Raji (cell line): ENCODE results near the gene NCCRP1.

Experiments used
- POLR2A ChIP-seq: IDR thresholded peaks from 2 replicates; pipeline ENCODE4 v1.6.1; 2011; ENCODE audit warnings: low read depth, low read length, control low read depth; ENCODE audit not compliant: insufficient read depth

Gene NCCRP1, protein sequence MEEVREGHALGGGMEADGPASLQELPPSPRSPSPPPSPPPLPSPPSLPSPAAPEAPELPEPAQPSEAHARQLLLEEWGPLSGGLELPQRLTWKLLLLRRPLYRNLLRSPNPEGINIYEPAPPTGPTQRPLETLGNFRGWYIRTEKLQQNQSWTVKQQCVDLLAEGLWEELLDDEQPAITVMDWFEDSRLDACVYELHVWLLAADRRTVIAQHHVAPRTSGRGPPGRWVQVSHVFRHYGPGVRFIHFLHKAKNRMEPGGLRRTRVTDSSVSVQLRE

DNA sequence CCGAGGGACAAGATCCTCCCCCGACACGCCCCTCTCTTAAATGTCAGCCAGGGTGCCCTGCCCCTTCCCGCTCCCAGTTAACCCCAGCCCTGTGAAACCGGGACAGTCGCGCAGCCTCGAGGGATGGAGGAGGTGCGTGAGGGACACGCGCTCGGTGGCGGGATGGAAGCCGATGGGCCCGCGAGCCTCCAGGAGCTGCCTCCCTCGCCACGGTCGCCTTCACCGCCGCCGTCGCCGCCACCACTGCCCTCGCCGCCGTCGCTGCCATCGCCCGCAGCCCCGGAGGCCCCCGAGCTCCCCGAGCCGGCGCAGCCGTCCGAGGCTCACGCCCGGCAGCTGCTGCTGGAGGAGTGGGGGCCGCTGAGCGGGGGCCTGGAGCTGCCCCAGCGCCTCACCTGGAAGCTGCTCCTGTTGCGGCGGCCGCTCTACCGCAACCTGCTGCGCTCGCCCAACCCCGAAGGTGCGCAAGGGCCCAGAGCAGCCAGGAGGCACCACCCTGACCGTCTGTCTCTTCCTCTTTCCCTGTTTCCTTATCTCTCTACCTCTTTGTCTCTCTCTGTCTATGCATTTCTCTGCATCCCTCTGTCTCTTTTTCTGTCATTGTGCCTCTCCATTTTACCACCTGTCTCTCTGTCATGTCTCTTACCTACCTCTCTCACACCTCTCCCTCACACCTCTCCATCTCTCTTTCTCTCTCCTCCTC, at the start of gene NCCRP1:
Gene NCCRP1, plus strand, starts transcription at position 105 of the 703 bp plus-strand sequence. Its CDS starts 19 bp downstream, at position 124.
- no peak for TF ChIP-seq POLR2A

DNA sequence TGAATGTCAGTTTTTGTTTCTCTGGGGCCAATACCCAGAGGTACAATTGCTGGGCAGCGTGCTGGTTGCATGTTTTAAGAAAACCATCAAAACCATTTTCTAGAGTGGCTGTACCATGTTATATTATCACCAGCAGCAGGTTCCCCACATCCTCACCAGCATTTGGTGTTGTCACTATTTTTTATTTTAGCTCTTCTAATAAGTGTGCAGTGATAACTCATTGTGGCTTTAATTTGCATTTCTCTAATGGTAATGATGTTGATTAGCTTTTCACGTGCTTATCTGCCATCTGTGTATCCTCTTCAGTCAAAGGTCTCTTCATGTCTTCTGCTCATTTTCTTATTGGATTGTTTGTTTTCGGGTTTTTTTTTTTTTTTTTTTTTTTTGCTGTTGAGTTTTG, 49.3 kb upstream of the NCCRP1 start:
- TF ChIP-seq POLR2A = no peak

DNA sequence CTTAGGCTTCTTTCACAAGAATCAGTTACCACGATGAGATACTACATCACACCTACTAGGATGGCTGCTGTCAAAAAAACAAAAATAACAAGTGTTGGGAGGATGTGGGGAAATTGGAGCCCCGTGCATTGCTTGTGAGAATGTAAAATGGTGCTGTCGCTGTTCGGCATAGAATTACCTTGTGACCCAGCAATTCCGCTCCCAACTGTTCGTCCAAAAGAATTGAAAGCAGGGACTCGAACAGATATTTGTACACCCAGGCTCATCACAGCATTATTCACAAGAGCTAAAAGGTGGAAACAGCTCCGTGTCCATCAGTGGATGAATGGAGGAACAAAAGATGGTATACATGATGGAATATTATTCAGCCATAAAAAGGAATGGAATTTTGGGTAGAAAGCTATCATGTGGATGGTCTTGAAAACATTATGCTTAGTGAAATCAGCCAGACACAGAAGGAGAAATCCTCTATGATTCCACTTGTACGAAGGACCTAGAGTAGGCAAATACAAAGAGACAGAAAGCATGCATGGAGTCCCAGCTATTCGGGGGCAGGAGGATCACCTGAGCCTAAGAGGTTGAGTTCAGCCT, 47.7 kb upstream of the NCCRP1 start:
- no peak for TF ChIP-seq POLR2A

DNA sequence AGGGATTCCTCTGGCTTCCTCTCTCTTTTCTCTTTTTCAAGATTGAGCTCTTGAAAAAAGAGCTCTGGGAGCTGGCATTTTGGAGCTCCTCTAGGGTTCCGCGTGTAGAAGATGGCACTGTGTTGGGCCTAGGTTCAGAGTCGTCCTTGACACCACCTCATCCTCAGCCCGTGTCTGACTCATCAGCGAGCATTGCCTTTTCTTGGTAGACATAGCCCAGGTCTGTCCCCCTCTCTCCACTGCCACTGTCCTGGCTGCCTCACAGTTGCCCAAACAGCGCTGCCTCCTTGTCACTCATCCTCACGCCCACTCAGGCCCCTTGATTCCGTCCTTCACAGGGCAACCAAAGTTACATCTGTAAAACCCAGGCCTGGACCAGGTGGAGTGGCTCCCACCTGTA, 46.5 kb upstream of the NCCRP1 start:
- no peak for TF ChIP-seq POLR2A

DNA sequence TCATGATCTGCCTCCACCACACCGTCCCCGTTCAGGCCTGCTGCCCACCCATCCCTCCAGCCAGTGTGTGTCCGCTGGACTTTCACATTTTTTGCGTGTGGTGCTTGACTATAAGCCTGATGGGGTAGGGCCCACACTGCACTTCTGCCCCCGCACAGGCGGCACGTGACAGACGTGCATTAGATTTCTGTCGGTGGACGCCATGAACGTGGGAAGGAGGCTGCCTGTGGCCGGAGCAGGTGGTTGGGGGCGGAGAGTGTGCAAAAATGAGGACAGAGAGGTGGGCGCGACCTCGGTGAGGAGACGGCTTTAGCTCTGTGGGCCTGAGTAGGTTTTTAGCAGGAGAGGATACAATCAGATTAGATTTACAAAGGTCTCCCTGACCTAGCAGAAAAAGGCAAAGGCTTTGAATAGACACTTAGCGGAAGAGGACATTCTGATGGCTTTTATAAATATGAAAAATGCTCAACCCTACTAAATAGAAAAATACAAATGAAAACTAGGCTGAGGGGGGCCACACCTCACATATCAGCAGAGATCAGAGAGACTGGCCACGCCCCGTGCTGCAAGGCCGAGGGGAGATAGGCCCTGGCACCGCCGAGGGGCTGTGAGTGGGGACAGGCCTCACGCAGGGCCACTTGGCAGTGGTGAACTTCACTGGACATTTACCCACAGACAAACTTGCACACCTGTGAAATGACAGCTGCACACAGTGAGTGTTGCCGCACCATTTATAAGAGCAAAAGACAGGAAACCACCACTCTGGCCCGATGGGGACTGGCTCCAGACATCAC, 45.8 kb upstream of the NCCRP1 start:
- no peak for TF ChIP-seq POLR2A

DNA sequence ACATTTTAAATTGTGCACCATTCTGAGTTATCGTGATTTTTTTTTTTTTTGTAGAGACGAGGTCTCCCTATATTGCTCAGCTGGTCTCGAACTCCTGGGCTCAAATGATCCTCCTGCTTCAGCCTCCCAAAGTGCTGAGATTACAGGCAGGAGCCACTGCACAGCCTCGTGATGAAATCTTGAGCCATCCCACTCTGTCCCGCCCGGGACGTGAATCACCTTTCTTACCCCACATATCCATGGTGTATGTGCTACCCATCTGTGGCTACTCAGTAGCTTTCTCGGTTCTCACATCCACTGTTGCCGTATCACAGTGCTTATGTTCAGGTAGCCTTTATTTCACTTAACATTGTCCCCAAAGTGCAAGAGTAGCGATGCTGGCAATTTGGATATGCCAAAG, 44.7 kb upstream of the NCCRP1 start:
- no peak for TF ChIP-seq POLR2A

DNA sequence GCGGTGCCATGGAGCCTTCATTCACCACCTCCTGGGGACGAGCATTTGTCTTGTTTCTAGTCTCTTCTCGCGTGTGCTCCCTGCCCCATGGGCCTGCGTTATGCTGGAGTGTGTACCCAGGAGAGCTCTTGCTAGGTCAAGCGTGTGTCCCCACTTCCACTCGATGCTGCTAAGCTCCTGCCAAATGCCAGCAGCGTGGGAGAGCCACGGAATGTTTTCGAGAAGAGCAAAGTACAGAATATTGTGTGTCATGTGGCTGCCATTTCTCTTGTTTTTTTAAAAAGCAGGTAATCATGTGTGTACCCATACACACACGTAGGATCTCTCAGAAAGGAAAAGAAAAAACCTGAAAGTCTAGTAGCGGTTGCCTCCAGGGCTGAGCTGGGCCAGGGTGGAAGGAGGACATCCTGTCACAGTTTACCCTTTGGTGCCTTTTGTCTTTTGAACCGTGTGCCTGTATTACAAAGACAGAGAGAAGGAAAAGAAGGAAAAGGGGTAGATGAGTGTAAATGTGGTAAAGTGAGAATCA, 42.6 kb upstream of the NCCRP1 start:
- TF ChIP-seq POLR2A = no peak

DNA sequence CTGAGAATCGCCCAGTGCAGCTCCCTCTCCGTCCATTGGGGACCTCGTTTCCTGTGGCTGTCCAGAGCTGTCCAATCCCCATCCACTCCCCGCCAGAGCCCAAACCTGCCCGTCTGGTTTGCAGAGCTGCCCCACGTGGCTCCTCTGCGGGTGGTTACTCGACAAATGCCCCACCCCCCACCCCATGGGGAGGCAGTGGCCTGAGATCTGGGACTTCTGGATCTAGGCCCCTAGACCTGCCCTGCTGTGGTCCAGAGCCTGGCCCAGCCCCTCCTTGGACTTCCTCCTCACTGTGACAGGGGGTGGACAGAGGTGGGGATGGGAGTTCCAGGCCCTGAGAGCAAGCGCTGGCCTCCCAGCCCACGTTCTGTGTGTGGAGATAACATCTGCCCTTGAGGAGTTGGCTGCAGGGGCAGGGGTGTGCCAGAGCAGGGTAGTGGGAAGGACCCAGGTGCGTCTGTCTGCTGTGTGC, 42.1 kb upstream of the NCCRP1 start:
- TF ChIP-seq POLR2A = no peak

DNA sequence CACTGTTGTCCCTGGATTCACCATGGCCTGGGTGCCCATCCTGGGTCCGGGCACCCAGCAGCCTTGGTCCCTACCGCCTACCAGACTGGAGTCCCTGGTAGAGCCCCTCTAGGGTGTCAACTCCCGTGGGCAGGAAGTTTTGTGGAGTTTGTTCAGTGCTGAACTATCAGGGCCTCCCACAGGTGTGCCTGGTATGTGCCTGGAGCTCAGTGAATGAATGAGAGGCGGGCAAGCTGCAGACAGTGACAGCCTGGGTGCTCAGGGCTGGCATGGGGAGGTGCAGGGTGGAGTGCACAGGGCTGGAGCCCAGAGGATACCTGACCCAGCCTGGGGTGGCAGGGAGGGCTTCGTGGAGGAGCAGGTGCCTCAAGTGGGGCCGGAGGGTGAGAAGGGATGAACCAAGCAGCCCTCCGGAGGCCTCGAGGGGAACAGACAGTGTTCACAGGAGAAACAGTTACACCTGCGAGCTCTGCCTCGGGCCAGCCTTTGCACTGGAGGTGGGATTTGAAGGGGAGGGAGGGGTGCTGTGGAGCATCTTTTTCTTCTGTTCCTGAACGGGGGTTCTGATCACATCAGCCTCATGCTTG, 41.6 kb upstream of the NCCRP1 start:
- no peak for TF ChIP-seq POLR2A

DNA sequence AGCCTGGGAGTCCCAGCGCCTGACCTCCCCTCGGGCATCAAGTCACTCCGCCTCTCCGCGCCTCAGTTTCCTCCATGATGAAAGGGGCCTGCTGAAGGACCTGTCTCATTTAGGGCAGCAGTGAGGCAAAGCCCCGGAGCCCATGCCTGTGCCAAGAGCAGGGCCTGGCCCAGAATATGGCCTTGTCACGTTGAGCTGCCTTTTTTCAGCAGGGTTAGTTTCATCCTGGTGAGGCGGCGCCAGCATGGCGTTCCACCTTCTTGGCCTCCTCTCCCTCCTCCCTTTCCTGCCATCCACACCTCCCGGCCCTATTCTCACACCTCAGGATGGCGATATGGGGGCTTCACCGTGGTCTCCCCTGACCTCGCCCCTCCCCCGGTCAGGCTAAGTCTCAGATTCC, 41.0 kb upstream of the NCCRP1 start:
- no peak for TF ChIP-seq POLR2A

DNA sequence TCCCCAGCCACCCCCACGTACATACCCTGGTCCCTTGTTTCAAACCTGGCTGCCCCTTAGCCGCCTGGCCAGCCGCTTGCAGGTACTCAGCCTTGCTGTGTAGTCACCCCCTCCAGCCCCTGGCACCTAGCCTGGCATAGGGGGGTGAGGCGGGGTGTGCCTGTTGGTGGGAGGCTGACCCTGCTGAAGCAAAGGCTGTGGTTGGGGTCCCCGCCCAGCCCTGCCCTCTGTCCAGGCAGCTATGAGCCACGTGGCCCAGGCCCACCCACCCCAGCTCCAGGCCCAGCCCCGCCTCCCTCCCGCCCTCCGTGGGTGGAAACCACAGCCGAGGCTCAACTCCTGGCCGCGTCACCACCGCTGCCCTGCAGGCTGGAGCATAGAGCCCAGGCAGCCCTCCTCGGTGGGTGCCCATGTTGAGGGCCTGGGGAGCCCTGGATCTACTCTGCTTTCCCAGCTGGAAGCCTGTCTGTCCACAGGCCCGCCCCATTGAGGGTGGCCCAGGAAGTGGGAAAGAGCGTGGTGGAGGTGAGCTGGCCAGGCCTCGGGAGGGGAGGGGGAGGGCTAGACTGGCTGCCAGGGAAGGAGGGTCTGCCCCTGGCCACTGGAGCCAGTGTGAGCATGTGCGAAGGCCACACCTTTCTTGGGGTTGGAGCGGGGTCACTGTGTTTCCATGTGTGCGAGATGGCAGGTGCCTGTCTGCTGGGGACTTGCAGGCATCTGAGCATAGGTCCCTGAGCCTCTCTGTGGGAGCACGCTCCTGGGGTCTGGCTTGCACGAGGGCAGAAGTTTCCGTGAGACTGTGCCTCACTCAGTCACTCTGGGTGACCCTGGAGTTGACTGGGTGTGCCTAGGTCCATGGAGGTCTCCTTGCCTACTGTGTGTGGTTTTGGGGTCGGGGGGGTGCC, 40.2 kb upstream of the NCCRP1 start:
- no peak for TF ChIP-seq POLR2A

DNA sequence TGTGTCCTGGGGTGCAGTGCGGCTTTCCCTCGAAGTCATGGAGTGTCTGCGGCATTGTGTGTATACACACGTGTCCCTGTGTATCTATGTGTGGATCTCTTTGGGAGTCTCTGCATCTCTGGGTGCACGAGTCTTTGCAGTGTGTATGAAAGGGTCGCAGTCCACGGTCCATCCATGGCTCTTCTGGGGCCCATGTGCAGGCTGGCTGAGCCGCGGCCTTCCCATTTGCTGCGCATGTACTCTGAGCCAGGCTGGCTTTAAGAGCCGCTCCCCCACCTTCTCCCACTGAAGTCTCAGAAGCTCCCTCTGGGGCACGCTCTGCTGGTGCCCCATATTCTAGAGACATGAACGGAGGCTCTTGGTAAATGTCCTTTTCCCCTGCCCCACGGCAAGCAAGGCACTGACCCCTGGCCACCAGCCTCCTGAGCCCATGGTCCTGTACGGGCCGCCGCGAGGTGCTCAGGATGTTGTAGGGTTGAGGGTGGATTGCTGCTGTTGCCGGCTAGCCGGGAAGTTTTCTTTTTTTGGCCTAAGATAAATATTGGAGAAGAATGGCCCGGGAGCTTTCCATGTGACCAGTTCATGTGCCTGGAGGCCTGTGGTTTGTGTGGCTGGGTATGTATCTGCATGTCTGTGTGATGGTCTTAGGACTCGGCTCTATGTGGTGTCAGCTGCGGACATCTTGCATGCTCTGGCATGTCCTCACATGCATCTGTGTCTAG, 39.3 kb upstream of the NCCRP1 start:
- TF ChIP-seq POLR2A = no peak

DNA sequence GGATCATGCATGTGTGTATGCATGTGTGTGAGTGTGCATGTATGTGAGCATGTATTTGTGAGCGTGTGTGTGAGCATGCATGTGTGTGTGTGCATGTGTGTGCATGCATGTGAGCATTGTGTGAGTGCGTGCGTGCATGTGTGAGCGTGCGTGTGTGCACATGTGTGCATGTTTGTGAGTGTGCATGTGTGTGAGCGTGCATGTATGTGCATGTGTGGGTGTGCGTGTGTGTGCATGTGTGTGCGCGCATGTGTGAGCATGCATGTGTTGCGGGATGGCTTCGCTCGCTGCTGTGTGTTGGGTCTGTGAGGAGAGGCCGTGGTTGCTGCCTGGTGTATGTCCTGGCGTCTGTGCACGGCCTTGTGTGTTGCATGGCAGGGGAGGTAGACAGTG, 38.8 kb upstream of the NCCRP1 start:
- TF ChIP-seq POLR2A = no peak

DNA sequence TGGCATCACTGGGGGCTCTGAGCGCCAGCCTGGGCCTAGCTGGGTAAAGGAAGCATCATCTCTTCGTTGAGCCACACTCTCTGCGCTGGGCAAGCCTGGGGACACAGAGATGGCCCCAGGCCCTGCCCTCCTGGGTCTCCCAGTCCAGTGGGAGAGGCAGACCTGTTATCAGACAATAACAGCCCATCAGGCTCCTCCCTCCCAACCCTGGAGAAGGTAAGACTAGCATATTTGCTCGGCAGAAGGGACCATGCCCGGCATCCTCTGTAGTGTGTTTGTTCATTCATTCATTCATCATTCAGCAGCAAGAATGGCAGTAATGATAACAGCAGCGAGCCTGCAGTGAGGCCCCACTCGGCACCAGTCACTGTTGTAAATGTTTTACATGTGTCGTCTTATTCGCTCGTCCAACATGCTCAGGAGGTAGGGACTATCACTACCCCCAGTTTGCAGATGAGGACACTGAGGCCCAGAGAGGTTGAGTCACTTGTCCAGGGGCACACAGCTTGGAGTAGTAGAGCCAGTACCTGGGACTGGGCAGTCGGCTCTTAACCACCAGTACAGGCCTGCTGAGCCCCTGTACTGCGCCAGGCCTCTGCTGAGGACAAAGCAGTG, 38.0 kb upstream of the NCCRP1 start:
- TF ChIP-seq POLR2A = no peak
